D721Med (cell line): ENCODE results near the gene MED8.

ENCODE experiments used
- DNase-seq: peaks from one replicate; pipeline ENCODE4 v3.0.0; 2011; ENCODE audit warnings: low spot score; ENCODE audit not compliant: insufficient read length
- FAIRE-seq: peaks from 2 replicates; lab custom pipeline; 2011; peaks lifted over from hg19 to GRCh38; lab: Jason Lieb, UNC
- CTCF ChIP-seq: IDR thresholded peaks from 2 replicates; pipeline ENCODE4 v1.5.1; 2012; ENCODE audit warnings: mild to moderate bottlenecking, control low read depth; ENCODE audit not compliant: insufficient read depth; ENCODE audit errors: missing control alignments

The MED8 gene

DNA sequence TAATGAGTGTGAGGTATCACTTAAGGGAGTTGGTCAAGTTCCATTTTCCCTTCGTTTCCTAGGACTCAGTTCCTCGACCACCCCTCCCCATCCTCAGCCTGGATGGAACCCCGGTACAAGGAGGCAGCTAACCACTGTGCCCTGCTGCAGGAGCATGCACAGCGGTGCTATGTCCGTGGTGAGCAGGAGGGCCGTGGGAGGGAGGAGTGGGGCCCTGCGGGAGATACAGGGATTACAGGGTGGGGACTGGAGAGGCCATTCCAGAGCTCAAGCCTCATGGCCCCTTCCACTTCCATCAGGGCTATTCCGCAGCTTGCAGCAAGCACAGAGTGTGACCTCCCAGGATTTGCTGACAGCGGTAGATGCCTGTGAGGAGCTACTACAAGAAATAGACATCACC is 38.3 kb upstream of the MED8 start:
- FAIRE-seq (no peak), DNase-seq (no peak)
- TF ChIP-seq CTCF = no peak

- FAIRE-seq = no peak
- no peak for DNase-seq
- TF ChIP-seq CTCF = no peak
These were observed 37.9 kb upstream of the MED8 start for GRCh38 chr1:43427524-43427923.

DNA sequence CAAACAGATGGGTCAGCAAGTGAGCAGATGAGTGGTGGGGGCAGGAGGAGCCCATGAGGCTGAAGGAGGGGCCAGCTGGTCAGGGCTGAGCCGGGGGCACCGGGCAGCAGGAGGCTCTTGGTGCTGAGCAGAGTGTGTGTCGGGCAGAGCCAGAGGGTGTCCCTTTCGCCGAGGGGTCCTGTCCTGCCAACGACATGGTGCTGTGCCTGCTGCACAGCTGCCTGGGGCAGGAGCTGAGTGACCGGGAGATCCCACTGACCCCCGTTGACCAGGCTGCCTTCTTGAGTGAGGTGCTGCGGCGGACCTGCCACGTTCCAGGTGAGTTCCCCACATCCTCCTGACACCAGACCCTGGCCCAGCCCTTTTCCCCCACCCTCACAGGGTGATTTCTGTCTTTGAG is 36.6 kb upstream of the MED8 start:
- DNase-seq (no peak), FAIRE-seq (no peak)
- TF ChIP-seq CTCF = no peak

DNA sequence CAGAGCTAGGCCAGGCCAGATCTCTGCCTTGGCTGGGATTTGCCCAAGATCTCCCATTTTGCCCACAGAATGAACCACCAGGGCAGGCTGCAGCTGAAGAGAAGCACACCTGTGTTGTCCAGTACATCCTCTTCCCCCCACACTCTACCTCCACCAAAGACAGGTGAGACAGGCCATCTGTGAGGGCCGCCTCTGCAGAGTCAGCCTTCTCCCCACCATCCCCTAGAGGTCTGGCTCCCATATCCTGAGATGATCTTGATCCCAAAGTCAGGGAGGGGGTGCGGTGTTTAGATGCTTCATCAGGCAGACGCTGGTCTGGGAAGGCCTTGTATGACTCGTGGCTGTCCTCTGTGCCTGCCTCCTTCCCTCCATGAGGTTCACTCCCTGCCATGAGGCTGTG is 35.4 kb upstream of the MED8 start:
- no peak for TF ChIP-seq CTCF
- FAIRE-seq (no peak), DNase-seq (no peak)

DNA sequence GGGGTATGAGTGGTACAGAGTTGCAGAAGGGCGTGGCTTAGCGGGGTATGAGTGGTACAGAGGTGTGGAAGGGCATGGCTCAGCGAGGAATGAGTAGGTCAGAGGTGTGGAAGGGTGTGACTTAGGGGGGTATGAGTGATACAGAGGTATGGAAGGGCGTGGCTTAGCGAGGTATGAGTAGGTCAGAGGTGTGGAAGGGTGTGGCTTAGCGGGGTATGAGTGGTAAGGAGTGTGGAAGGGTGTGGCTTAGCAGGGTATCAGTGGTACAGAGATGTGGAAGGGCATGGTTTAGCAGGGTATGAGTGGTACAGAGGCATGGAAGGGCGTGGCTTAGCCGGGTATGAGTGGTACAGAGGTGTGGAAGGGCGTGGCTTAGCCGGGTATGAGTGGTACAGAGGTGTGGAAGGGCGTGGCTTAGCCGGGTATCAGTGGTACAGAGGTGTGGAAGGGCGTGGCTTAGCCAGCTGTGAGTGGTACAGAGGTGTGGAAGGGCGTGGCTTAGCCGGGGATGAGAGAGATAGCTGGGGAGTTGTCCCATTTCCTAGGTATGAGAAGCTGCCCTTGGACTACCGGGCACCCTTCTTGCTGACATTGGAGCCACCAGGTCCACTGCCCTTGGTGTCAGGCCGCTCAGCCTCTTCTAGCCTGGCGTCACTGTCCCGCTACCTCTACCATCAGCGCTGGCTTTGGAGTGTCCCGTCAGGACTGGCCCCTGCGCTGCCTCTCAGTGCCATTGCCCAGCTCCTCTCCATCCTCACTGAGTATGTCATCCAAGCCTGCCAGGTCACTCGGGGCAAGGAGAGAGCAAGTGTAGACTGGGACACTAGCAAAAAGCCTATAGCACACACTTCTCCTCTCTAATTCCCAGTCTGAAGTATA is 34.3 kb upstream of the MED8 start:
- no peak for TF ChIP-seq CTCF
- FAIRE-seq (no peak), DNase-seq (no peak)

DNA sequence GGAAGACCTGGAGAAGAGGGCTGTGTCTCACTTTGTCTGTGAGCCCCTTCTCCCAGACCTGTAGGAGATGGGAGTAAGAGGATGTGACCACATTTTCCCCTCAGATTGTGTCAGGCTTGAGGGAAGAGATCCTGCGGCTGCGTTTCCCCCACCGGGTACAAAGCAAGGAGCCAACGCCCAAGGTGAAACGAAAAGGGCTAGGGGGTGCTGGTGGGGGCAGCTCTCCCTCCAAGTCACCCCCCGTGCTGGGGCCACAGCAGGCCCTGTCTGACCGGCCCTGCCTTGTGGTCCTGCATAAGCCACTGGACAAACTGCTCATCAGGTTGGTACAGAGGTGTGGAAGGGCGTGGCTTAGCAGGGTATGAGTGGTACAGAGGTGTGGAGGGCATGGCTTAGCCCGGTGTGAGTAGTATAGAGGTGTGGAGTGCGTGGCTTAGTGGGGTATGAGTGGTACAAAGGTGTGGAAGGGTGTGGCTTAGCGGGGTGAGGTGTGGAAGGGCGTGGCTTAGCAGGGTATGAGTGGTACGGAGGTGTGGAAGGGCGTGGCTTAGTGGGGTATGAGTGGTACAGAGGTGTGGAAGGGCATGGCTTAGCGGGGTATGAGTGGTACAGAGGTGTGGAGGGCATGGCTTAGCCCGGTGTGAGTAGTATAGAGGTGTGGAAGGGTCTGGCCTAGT is 33.5 kb upstream of the MED8 start:
- no peak for TF ChIP-seq CTCF
- DNase-seq (no peak), FAIRE-seq (no peak)
